GM12873 (cell line): Measurements from ENCODE around the gene C2CD5.

ENCODE experiments used
- CTCF ChIP-seq: IDR thresholded peaks from 2 replicates; pipeline ENCODE4 v1.5.1; 2012; ENCODE audit warnings: low read depth, mild to moderate bottlenecking, moderate library complexity, low read length, control low read depth; ENCODE audit not compliant: insufficient read depth; ENCODE audit errors: missing control alignments

C2CD5 gene

DNA sequence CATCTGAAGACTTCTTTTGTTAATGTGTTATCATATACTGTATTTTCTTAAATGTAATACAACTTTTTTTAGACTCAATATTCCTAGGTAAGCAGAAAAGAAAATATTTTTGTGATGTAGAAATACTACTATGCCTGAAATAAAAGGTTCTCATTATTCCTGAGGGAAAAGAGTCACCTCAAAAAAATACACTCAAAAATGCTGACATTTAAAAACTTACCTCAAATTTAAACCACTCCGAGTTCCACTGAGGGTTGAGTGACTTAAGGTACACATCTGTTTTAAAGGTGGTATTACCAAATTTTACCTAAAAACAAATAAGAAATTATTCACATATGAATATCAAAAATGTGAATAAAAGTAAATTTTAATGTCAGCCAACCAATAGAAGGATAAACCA is 9.3 kb downstream of the C2CD5 start:
- TF ChIP-seq CTCF = no peak

DNA sequence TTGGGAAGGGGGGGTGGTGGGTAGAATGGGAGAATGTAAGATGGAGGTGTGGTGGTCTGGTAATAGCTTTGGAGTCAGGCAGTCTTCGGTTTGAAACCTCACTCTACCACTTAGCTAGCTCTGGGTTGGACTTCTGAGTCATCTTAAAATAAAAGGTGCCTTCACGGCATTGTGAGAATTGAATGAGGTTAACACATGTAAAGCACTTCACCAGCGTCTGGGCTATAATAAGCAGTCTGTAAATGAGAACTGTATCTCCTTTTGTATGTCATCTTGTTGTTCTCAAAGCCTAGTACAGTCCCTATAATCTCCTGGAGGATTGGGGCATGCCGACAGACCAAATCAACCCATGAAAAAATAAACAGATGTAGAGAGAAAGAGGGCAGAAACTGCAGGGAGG is 11.2 kb downstream of the C2CD5 start:
- TF ChIP-seq CTCF = no peak

GRCh38 chr12:22532317-22532716 is 12.0 kb downstream of the C2CD5 start:
- no peak for TF ChIP-seq CTCF

- TF ChIP-seq CTCF = no peak
Measured at GRCh38 chr12:22531205-22531604, 13.1 kb downstream of the C2CD5 start.

GRCh38 chr12:22529281-22530060 is 14.9 kb downstream of the C2CD5 start:
- peak; percentile 22 for TF ChIP-seq CTCF

DNA sequence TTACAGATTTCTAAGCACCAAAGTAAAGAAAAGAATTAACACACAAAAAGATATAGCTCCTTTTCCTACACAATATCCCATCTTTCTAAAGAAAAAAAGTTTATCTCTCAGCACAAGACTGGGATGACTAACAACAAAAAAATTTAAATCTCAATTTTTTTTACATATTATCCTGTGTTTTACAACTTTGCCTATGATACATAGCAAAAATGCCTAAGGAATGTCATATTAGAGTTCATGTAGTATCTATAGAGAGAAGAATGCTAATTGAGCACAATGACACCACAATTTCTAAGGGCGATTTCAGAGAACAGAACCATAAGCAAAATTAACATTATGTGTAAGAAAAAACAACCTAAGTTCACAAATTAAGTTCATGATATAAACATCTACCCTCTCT is 16.3 kb downstream of the C2CD5 start:
- TF ChIP-seq CTCF = no peak

DNA sequence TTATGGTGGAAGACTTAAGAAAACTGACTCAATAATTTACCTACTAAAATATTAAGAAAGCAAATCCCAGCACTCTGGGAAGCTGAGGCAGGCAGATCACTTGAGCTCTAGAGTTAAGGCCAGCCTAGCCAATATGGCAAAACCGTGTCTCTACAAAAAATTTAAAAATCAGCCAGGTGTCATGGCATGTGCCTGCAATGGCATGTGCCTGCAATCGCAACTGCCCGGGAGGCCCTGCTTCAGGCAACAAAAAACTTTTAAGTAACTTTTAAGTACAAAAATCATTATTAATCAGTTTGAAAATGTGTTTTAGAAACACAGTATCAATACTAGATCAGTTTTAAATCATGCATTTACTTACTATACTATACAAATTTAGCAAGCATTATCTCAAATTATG is 17.5 kb downstream of the C2CD5 start:
- no peak for TF ChIP-seq CTCF
